Thoracic aorta (tissue), 2 donors: Measurements from ENCODE around the gene SETD1A. TPM values are rescaled to one million over a fixed set of nuclear protein-coding genes. Genes with fewer than 3 reads are reported as not detected.

ENCODE experiments used
- ATAC-seq: fragments of 150-250 bp; one replicate; pipeline ENCODE4 v1.8.0; 2017; ENCODE audit warnings: low read depth; ENCODE audit not compliant: insufficient number of reproducible peaks, low FRiP score
- DNase-seq: peaks from one replicate; pipeline ENCODE4 v3.0.0-alpha.2; 2020; ENCODE audit warnings: low spot score
- H3K27ac ChIP-seq, 2 donors: fragments of 200-600 bp; sonication (generic); 1 replicate in 1 of 2; 2 replicates in 1 of 2; pipeline ENCODE4 v1.5.1; 2016; ENCODE audit warnings: mild to moderate bottlenecking in 2 of 2, moderate library complexity in 2 of 2
- H3K27me3 ChIP-seq: fragments of 200-600 bp; sonication (generic); replicated peaks from 2 replicates; pipeline ENCODE4 v1.6.0; 2016; ENCODE audit warnings: mild to moderate bottlenecking; ENCODE audit not compliant: insufficient read depth
- H3K36me3 ChIP-seq: fragments of 200-600 bp; sonication (generic); one replicate; pipeline ENCODE4 v1.5.1; 2016
- H3K4me1 ChIP-seq, 2 donors: fragments of 200-600 bp; sonication (generic); 1 replicate in 1 of 2; 2 replicates in 1 of 2; pipeline versions ENCODE4 v1.5.1 to v1.6.0; 2016; ENCODE audit warnings: low read depth in 2 of 2, mild to moderate bottlenecking in 1 of 2; ENCODE audit not compliant: control insufficient read depth in 1 of 2
- H3K4me3 ChIP-seq: fragments of 200-600 bp; sonication (generic); 2 replicates; pipeline ENCODE4 v1.5.1; 2016; ENCODE audit warnings: mild to moderate bottlenecking
- H3K9me3 ChIP-seq: fragments of 200-600 bp; sonication (generic); 2 replicates; pipeline ENCODE4 v1.5.1; 2016
- total RNA-seq, 2 donors: library from RNA; depleted of rRNA; stranded (reverse); fragments of >200 nt; gene quantifications; one replicate each; pipeline versions ENCODE4 v1.1.0 to v1.2.3, GENCODE V29; 2016
- TF ChIP-seq, protein P1 (sequence below): fragments of 200-600 bp; sonication (generic); IDR thresholded peaks from one replicate; pipeline ENCODE4 v1.5.1; 2019; ENCODE audit warnings: antibody characterized with exemption

SETD1A gene
- total RNA-seq, 2 donors from 2014 or later, result 7.4 to 14.6 TPM

DNA sequence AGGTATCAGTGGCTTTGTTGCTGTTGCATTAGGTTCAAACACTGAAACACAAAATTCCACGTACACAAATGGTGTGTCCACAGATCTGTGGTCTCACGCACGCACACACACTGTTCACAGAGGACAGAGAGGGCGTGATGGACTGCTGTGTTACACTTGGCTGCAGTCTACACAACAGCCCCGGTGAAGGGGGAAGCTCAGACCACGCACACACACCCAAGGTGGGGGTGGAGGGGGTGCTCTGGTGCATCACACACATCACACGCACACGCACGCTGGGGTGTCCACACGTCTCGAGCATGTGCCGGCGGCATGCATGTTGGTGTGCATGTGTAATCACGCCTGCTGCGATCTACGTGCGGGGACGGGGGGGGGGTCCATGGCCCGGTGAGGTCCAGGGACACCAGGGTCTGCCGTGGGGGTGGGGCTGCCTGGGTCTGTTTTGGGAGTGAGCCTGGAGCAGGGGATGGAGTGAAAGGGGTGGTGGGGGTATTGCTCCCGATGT, 34.8 kb downstream of the SETD1A start:
- Histone ChIP-seq H3K4me3 (no peak overlapping the region), H3K27ac (no peak overlapping the region), H3K27me3 (no peaks in the 10 kb centered on the region), H3K4me1 (peaks cover 0 to 6% of the 10 kb centered on the region in 2 donors), H3K36me3 (peaks cover 2% of the 10 kb centered on the region), H3K9me3 (no peaks in the 10 kb centered on the region)
- no peak for ATAC-seq
- DNase-seq, result no peak
- TF ChIP-seq, protein P1, sequence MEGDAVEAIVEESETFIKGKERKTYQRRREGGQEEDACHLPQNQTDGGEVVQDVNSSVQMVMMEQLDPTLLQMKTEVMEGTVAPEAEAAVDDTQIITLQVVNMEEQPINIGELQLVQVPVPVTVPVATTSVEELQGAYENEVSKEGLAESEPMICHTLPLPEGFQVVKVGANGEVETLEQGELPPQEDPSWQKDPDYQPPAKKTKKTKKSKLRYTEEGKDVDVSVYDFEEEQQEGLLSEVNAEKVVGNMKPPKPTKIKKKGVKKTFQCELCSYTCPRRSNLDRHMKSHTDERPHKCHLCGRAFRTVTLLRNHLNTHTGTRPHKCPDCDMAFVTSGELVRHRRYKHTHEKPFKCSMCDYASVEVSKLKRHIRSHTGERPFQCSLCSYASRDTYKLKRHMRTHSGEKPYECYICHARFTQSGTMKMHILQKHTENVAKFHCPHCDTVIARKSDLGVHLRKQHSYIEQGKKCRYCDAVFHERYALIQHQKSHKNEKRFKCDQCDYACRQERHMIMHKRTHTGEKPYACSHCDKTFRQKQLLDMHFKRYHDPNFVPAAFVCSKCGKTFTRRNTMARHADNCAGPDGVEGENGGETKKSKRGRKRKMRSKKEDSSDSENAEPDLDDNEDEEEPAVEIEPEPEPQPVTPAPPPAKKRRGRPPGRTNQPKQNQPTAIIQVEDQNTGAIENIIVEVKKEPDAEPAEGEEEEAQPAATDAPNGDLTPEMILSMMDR, result no peak

DNA sequence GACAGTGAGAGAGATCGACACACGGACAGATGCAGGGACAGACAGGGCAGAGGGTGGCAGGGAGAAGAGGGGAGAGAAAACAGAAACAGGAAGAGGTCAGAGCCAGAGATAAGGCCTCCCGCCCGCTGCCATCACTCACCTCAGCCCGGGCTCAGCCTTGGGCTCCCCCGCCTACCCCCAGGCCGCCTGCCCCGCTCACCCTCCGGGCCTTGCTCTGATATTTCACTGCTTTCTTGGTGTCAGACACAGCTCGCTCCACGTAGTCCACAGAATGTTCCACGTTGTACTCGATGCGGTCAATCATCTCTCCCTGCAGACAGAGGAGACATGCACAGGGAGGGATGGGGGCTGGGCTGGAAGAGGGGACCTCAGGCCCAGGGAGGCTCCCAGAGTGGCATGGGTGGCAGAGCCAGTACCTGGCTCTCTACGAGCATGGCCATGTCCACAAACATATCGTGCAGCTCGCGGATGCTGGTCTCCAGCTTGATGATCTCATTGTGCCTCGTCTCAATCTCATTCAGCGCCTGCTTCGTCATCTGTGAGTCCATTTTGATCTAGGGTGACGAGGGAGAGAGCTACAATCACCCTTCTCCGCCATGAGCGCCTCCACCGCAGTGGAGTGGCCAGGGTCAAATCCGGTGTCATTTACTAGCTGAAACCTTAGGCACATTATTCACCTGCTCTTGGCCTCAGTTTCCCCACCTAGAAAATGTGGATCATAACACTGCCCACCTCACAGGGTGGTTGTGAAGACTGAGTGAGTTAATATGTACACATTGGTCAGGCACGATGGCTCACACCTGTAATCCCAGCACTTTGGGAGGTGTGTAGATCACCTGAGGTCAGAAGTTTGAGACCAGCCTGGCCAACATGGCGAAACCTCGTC, 35.6 kb downstream of the SETD1A start:
- ATAC-seq (no peak), DNase-seq (no peak)
- no peaks in the 10 kb centered on the region for H3K9me3 ChIP-seq
- H3K27ac ChIP-seq, result no peak overlapping the region
- H3K27me3 ChIP-seq, result no peaks in the 10 kb centered on the region
- no peak overlapping the region for H3K4me3 ChIP-seq
- peaks cover 6 to 14% of the 10 kb centered on the region in 2 donors for H3K4me1 ChIP-seq
- H3K36me3 ChIP-seq, result no peaks in the 10 kb centered on the region
- TF ChIP-seq, protein P1, result no peak

DNA sequence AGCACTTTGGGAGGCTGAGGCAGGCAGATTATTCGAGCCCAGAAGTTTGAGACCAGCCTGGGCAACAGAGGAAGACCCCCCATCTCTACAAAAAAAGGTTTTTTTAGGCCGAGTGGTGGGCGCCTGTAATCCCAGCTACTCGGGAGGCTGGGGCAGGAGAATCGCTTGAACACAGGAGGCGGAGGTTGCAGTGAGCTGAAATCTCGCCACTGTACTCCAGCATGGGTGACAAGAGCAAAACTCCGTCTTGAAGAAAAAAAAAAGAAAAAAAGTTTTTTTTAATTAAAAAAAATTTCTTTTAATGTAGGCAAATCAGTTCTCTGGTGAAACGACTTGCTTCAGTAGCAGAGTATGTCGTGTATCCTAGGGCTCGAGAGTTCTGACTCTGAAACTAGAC, 38.4 kb downstream of the SETD1A start:
- H3K4me3 ChIP-seq, result peak overlapping the region; percentile 77
- no peak for ATAC-seq
- peaks cover 7 to 32% of the 10 kb centered on the region in 2 donors for H3K4me1 ChIP-seq

DNA sequence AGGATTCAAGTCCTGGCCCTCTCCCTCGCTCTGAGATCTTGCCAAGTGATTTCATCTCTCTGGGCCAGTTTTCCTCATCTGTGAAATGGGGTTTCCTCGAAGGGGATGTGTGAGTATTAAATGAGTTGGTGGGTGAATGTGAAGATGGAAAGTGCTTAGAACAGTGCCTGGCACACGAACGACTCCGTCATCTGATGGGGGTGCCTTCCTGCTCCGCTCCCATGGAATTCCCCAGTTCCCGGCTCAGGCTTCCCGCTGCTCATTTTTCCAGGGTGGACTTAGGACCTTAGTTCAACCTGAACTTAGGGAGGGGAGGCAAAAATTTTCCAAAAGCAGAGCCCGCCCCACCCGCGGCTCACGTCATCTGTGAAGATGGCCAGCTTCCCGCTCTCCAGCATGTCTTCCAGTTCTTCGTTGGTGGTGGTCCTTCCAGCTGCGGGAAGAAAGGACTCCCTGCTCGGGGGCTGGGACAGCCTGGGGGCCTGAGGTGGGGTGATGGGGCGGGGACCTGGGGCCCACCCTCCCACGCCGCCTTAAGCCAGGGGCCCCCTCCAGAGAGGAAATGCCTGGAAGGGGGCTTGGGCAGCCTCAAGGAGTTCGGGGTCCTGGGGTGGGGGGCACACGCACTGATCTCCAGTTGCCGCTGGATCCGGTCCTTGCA, 38.9 kb downstream of the SETD1A start:
- Histone ChIP-seq H3K27ac (peak overlapping the region; percentile 62 to 83), H3K9me3 (no peaks in the 10 kb centered on the region), H3K4me1 (peaks cover 7 to 32% of the 10 kb centered on the region in 2 donors), H3K4me3 (peak overlapping the region; percentile 77), H3K36me3 (no peaks in the 10 kb centered on the region), H3K27me3 (no peaks in the 10 kb centered on the region)
- ATAC-seq, result no peak
- DNase-seq, result no peak
- TF ChIP-seq, protein P1, result no peak

More for the DNA sequence above, 38.4 kb downstream of the SETD1A start:
- no peak for DNase-seq
- TF ChIP-seq, protein P1, result no peak
- Histone ChIP-seq H3K36me3 (no peaks in the 10 kb centered on the region), H3K9me3 (no peaks in the 10 kb centered on the region), H3K27me3 (no peaks in the 10 kb centered on the region), H3K27ac (peak overlapping the region in 1 of 2 donors; percentile 62)
